ENCODE measurements around the gene ANGEL2. TPM values are rescaled to one million over a fixed set of nuclear protein-coding genes. Genes with fewer than 3 reads are reported as not detected.
A peak's percentile ranks its signal among the peaks of the same experiment; 100 is the strongest.

Gene ANGEL2
- total and polyA plus RNA-seq, 2 of the 13 experiments (the other 11 are each of a cell fraction or from before 2014, with no cell fraction given), result 12.3 to 25.4 TPM

- TF ChIP-seq RERE (CRISPR knock-in tag; IDR thresholded peaks at IDR 0.05; ENCODE audit: low read depth) (no peak), TCF12 (IDR thresholded peaks at IDR 0.05) (no peak), TCF12 (CRISPR knock-in tag; IDR thresholded peaks at IDR 0.05) (no peak), SOX13 (IDR thresholded peaks at IDR 0.05) (no peak), SOX13 (CRISPR knock-in tag; conservative IDR thresholded peaks at IDR 0.05 in 1 of 2, IDR thresholded peaks at IDR 0.05 in 1 of 2) (no peak), SP4 (CRISPR knock-in tag; IDR thresholded peaks at IDR 0.05) (no peak), KLF15 (CRISPR knock-in tag; IDR thresholded peaks at IDR 0.05; ENCODE audit: borderline replicate concordance) (no peak), TRIM24 (CRISPR knock-in tag; IDR thresholded peaks at IDR 0.05) (no peak), ZEB1 (IDR thresholded peaks at IDR 0.05; ENCODE audit: insufficient replicate concordance, low read depth) (no peak), FLYWCH1 (CRISPR knock-in tag; IDR thresholded peaks at IDR 0.05) (no peak), ZNF839 (CRISPR knock-in tag; IDR thresholded peaks at IDR 0.05; ENCODE audit: borderline replicate concordance) (no peak), ZNF282 (IDR thresholded peaks at IDR 0.05; ENCODE audit: partially characterized antibody) (no peak), CCDC6 (CRISPR knock-in tag; IDR thresholded peaks at IDR 0.05) (no peak), ZBTB10 (CRISPR knock-in tag; IDR thresholded peaks at IDR 0.05; ENCODE audit: borderline replicate concordance) (no peak), NONO (IDR thresholded peaks at IDR 0.05) (no peak), NONO (CRISPR knock-in tag; conservative IDR thresholded peaks at IDR 0.05) (peak; percentile 13; the same call in 1 of the 2 replicates), GMEB1 (CRISPR knock-in tag; IDR thresholded peaks at IDR 0.05; ENCODE audit: borderline replicate concordance) (no peak)
- TF ChIP-seq, protein P1, sequence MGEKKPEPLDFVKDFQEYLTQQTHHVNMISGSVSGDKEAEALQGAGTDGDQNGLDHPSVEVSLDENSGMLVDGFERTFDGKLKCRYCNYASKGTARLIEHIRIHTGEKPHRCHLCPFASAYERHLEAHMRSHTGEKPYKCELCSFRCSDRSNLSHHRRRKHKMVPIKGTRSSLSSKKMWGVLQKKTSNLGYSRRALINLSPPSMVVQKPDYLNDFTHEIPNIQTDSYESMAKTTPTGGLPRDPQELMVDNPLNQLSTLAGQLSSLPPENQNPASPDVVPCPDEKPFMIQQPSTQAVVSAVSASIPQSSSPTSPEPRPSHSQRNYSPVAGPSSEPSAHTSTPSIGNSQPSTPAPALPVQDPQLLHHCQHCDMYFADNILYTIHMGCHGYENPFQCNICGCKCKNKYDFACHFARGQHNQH (CRISPR knock-in tag; IDR thresholded peaks at IDR 0.05), result peak; percentile 6; the same call in 1 of the 2 replicates
- TF ChIP-seq, protein P2, sequence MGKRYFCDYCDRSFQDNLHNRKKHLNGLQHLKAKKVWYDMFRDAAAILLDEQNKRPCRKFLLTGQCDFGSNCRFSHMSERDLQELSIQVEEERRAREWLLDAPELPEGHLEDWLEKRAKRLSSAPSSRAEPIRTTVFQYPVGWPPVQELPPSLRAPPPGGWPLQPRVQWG (CRISPR knock-in tag; IDR thresholded peaks at IDR 0.05; ENCODE audit: borderline replicate concordance, low read depth), result no peak
These were observed 1.0 kb downstream of the ANGEL2 start (continued) for GRCh38 chr1:213014642-213015041.

Measured in HepG2 (cell line).